ENCODE data around the gene PIP4K2C.
A peak's percentile ranks its signal among the peaks of the same experiment; 100 is the strongest.
"Not testable (repeated sequence)": the region's sequence is repeated elsewhere in the genome, so short reads cannot be mapped to it uniquely, and the experiment has no call there.

Gene PIP4K2C

GRCh38 chr12:57560516-57560915, 30.5 kb upstream of the PIP4K2C start:
- DNase-seq (ENCODE audit: low read depth), result no peak

DNA sequence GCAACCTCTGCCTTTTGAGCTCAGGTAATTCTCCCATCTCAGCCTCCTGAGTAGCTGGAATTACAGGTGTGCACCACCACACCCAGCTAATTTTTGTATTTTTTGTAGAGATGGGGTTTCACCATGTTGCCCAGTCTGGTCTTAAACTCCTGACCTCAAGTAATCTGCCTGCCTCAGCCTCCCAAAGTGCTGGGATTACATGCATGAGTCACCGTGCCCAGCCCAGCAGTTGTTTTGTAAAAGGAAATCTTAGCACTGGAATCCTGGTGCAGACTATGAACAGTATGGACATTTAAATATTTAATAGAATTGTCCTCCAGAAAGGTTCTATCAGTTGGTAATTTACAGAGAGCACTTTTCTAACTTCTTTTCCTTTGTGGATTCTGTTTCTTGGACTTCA, 29.9 kb upstream of the PIP4K2C start:
- DNase-seq (ENCODE audit: low read depth), result peak; percentile 56

- DNase-seq (ENCODE audit: low read depth), result no peak
These were observed 27.6 kb upstream of the PIP4K2C start for GRCh38 chr12:57563358-57563757.

DNA sequence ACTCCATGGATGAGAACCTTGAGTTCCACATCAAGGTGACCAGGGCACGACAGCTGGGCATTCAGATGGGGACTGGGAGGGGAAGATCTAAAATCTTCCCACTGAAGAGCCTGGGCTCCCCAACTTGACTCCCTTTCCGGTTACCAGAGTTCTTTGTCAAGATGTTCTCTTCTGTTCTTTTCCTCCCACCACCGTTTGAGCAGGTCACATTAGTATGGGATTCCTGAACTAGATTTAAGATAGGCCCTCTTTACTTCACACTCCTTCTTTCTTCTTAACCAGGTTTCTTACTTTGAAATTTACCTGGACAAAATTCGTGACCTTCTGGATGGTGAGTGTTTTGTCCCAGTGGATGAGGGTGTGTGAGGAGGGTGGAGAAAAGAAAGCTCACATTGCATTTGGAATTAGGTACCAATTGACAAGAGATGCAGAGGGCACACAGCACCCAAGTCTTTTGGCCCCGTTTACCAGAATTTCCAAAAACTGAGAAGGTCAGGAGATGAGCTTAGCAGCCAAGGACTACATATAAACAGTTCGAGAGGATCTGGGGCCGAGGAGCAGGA, 26.7 kb upstream of the PIP4K2C start:
- DNase-seq (ENCODE audit: low read depth), result no peak

DNA sequence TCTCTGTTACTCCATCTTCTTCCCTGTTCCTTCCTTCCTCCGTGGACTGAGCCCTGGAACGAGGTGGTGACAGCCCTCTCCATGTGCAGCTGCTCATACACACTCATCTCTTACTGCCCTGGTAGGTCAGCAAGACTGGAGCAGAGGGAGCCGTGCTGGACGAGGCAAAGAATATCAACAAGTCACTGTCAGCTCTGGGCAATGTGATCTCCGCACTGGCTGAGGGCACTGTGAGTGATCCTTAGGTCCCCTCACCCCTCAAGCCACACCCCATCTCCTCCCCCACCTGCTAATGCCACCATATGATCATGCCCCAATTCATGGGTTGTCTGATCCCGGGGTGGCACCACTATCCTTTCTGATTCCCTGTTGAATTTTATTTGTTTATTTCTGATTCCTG, 22.2 kb upstream of the PIP4K2C start:
- no peak for DNase-seq (ENCODE audit: low read depth)

DNA sequence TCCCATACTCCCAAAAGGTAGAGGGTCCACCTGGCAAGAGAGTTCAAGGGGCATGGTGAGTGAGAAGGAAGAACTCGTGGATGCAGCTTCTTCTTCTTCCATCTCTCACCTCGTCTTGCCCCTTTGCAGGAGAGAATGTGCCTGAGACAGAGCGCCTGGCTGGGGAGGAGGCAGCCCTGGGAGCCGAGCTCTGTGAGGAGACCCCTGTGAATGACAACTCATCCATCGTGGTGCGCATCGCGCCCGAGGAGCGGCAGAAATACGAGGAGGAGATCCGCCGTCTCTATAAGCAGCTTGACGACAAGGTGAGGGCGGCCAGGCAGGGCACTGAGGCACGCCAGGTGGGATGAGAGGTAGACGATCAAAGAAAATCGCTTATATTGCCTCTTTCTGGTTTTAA, 21.1 kb upstream of the PIP4K2C start:
- DNase-seq (ENCODE audit: low read depth), result no peak

GRCh38 chr12:57570438-57570837, 20.6 kb upstream of the PIP4K2C start:
- DNase-seq (ENCODE audit: low read depth), result not testable (repeated sequence)

DNA sequence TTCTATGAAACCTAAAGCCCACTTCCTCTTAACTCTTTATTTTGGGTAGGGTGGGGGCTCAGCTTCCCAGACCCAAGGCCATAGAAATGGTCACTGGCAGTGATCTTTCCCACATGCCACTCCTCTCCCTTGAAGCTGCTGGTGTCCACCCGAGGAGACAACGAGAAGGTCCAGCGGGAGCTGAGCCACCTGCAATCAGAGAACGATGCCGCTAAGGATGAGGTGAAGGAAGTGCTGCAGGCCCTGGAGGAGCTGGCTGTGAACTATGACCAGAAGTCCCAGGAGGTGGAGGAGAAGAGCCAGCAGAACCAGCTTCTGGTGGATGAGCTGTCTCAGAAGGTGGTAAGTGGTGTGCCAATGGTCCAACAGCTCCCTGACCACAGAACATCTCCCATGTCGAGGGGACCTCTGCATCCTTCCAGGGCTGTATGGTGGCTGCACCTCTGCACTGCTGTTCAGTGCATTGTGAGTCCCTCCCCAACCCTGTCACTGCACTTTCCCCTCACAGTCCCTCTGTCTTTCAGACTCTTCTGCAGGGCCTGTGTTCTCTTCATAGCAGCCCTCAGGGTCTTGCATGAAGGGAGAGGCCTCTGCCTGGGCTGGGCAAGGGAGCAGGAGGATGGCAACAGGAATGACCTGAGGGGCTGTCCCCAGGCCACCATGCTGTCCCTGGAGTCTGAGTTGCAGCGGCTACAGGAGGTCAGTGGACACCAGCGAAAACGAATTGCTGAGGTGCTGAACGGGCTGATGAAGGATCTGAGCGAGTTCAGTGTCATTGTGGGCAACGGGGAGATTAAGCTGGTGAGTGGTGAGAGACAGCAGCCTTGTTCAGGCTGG, 18.8 kb upstream of the PIP4K2C start:
- no peak for DNase-seq (ENCODE audit: low read depth)

DNA sequence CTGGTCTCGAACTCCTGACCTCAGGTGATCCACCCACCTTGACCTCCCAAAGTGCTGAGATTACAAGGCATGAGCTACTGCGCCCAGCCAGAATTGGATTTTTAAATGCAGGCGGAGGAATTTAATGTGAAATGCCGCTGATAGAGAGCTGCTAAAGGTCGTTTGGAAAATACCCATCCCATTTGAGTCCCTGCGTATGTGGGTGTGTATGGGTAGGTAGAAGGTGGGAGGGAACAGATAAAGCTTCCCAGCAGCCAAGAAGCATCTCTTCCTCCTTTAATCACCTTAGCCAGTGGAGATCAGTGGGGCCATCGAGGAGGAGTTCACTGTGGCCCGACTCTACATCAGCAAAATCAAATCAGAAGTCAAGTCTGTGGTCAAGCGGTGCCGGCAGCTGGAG, 16.2 kb upstream of the PIP4K2C start:
- DNase-seq (ENCODE audit: low read depth), result no peak

DNA sequence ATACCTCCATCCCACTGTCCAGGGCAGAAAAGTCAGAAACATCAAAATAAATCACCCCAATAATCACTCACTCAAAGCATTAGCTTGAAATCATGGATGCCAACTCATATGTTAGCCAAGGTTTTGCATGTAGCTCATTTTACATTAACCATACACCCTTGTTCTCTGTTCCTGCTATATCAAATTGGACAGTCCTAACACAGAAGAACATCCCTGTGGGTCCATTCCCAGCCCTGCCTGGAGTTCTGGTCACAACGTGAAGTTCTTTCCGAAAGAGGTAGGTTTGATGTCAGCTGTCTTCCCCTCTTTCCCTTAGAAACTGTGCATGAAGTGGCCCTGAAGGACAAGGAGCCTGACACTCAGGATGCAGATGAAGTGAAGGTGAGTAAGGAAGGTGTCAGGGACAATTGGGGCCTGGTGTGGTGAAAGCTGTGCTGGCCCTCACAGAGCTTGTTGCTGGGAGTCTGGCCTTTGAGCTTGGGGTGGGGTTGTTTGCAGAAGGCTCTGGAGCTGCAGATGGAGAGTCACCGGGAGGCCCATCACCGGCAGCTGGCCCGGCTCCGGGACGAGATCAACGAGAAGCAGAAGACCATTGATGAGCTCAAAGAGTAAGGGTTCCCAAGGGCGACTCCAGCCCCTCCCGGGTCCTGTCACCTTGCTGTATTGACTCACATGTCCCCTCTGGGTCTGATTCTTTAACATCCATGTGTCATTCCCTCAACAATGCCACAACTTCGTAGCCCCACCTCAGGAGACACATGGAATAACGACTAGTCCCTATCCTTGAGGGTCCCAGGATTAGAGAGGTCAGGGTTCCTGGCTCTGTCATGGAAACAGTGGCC, 15.0 kb upstream of the PIP4K2C start:
- no peak for DNase-seq (ENCODE audit: low read depth)

DNA sequence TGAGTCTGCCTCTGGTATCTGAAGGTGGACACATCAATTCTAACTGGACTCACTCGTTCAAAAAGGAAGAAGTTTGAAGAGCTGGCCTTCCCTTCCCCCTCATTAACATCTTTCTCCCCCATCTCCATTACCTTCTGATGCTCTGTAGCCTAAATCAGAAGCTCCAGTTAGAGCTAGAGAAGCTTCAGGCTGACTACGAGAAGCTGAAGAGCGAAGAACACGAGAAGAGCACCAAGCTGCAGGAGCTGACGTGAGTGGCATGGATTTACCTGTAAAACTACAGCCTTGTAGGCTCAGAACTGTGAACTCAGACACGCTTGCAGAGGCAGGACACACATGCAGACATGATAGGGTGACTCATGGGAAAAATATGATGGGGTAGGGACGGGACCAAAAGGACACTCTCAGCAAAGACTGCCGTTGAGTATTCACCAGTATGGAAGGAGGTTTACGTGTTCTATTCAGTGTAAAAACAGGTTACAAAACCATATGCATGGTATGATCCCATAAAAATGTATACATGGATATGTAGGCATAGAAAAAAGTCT, 14.3 kb upstream of the PIP4K2C start:
- no peak for DNase-seq (ENCODE audit: low read depth)

GRCh38 chr12:57577981-57578758, 12.8 kb upstream of the PIP4K2C start:
- DNase-seq (ENCODE audit: low read depth), result no peak

GRCh38 chr12:57579011-57579410, 12.0 kb upstream of the PIP4K2C start:
- DNase-seq (ENCODE audit: low read depth), result no peak

DNA sequence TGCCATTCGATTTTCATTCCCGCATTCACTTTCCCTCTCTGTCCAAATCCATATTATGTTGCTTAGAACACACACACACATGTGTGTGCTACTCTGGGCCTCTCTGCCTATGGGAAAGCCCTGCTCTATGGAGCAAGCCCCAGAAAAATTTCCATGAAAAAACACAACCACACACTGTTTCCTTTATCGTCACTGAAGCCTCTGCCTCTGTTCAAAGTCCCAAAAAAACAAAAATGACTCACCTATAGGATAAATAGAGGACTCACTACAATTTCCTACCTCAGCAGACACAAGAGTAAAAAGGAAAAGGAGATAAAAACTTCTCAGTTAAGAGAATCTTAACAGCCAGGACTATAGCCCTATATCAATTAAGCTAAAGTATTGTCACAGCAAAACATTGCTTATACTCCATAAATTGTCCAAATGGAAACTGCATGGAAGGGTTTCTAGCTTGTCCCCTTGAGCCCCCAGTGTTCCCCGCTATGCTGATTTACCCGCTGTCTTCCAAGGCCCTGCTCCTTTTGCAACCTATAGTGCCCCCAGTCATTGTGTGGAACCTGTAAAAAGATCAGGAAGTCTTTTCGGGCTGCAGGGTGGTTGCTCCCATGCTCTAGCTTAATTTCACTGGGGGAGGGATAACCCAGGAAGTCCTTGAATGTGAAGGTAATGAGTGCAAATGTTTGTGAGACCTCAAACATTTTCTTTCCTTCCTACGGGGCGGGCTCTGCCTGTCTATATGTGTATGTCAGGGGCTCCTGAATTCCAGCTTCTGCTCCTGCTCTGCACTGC, 11.1 kb upstream of the PIP4K2C start:
- no peak for DNase-seq (ENCODE audit: low read depth)

DNA sequence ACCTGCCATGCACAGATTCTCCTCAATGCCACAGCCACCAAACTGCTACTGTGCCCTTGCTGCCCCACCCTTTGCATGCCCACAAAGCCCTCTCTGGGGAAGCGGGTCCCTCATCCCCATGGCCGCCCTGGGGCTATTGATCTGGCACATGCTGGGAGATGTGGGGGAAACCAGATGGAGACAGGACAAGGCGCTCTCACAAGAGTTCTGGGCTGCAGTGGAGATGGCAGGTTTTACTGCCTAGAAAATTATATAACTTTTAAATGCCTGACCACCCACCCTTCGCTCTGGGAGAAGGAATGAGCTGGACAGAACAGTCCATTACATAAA, 10.6 kb upstream of the PIP4K2C start:
- DNase-seq (ENCODE audit: low read depth), result no peak

GRCh38 chr12:57581802-57582201, 9.2 kb upstream of the PIP4K2C start:
- no peak for DNase-seq (ENCODE audit: low read depth)

GRCh38 chr12:57582440-57582839, 8.6 kb upstream of the PIP4K2C start:
- no peak for DNase-seq (ENCODE audit: low read depth)

DNA sequence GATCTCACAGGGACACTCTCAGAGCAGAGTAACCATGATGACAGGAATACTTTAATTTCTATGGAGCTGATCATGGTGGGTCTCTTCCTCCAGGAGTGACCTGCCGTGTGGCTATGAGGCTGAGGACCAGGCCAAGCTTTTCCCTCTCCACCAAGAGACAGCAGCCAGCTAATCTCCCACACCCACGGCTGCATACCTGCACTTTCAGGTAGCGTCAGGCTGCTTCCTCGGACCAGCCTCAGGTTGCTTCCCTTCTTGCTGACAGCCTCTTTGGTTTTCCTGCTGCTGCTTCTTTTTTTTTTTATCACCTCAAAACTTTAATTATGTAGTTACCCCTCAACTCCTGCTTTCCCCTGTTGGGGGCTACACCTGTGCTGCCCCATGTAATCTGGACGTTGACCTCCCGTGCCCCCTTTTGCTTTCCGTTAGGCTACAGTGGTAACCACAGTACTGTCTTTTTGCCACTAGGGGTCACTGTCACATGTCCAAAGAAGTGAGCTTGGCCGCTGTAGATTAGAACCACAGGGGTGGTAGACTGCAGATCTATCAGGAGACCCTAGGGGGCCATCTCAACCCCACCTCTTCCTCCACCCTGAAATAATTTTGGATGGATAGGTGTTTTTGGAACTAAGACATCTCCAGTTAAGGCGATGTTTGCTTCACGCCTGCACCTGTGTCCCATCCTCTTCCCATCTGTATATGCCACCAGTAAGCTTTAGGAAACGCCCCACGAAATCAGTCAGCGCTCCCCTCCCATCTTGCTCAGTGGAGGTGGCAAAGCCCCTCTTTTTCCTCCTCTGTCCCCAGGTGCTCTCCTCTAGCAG, 7.8 kb upstream of the PIP4K2C start:
- peak; percentile 76 for DNase-seq (ENCODE audit: low read depth)

GRCh38 chr12:57584050-57584449, 6.9 kb upstream of the PIP4K2C start:
- DNase-seq (ENCODE audit: low read depth), result no peak

DNA sequence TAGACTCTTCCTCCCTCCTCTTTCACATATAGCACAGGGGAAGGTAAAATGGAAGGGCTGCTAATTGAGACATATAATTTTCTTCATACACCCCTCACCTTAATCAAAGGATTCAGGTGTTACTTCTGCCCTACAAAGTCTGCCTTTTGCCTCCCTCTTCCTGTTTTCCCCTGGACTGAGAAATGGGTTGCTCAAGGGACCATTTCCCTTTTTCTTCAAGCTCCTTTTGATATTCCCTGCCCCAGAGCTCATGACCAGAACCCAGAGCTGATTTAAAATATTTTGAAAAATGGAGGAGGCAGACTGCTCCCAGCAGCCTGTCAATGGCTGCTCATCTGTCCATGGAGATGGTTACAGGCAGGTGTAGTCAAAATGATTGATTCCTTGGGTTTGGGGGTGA, 6.3 kb upstream of the PIP4K2C start:
- DNase-seq (ENCODE audit: low read depth), result no peak

Measured in iris pigment epithelial cell (primary cell).